Activated naive CD8-positive, alpha-beta T cell (primary cell): ENCODE data around the gene BST1.

Experiments used
- H3K27ac Mint-ChIP-seq: one replicate; pipeline ENCODE4 v1.8.0; 2021; ENCODE audit warnings: mixed read lengths
- H3K27me3 Mint-ChIP-seq: one replicate; pipeline ENCODE4 v1.8.0; 2021; ENCODE audit warnings: mixed read lengths
- H3K36me3 Mint-ChIP-seq: one replicate; pipeline ENCODE4 v1.8.0; 2021; ENCODE audit warnings: mixed read lengths
- H3K4me1 Mint-ChIP-seq: one replicate; pipeline ENCODE4 v1.8.0; 2021; ENCODE audit warnings: low read depth, mixed read lengths
- H3K4me3 Mint-ChIP-seq: one replicate; pipeline ENCODE4 v1.8.0; 2021; ENCODE audit warnings: mild to moderate bottlenecking, mixed read lengths
- H3K9me3 Mint-ChIP-seq: one replicate; pipeline ENCODE4 v1.8.0; 2021; ENCODE audit warnings: low read depth, mixed read lengths

BST1 gene

DNA sequence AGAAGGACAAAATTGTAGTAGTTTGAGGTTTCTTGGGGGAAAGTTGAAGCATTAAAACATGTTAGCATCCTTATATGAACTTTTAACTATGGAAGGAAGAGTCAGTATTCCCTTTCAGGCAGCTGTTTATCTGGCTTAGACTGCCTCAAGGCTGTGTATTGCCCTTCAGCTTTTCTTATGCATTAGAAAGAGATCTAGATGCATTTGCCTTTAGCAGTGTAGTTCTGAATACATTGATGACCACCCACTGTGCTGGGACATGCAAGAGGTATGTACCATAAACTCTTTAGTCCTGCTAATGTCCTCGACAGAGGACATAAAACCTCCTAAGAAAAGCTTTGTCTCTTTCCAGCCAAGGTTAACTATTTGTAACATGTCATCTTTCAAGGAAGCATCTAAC lies 18.4 kb upstream of the BST1 start:
- Mint-ChIP-seq H3K27ac (no peak overlapping the region), H3K4me3 (no peak overlapping the region), H3K9me3 (no peaks in the 10 kb centered on the region), H3K27me3 (no peaks in the 10 kb centered on the region), H3K36me3 (peaks cover 13% of the 10 kb centered on the region), H3K4me1 (peaks cover 36% of the 10 kb centered on the region)

DNA sequence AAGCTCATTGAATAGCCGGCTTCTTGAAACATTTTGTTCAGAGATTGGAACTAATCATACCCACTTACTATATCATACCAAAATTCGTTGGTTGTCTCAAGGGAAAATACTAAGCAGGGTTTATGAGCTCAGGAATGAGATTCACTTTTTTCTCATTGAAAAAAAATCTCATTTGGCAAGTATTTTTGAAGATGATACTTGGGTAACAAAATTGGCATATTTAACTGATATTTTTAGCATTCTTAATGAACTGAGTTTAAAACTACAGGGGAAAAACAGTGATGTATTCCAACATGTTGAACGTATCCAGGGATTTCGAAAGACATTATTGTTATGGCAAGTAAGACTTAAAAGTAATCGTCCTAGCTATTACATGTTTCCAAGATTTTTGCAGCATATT lies 14.8 kb upstream of the BST1 start:
- Mint-ChIP-seq H3K27me3 (no peaks in the 10 kb centered on the region), H3K4me3 (no peak overlapping the region), H3K36me3 (peaks cover 15% of the 10 kb centered on the region), H3K4me1 (peaks cover 21% of the 10 kb centered on the region), H3K9me3 (no peaks in the 10 kb centered on the region), H3K27ac (no peak overlapping the region)

DNA sequence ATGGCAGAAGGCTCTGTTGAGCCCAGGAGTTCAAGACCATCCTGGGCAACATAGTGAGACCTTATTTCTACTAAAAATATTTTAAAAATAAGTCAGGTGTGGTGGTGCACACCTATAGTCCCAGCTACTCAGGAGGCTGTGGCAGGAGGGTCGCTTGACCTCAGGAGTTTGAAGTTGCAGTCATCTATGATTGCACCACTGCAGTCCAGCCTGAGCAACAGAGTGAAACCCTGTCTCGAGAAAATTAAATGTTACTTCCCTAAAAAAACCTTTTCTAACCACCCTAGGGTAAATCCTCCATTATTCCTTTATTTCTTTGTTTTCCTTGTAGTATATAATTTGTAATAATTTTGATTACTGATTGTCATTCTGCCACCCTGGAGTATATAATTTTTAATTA lies 13.3 kb upstream of the BST1 start:
- no peak overlapping the region for H3K4me3 Mint-ChIP-seq
- no peaks in the 10 kb centered on the region for H3K27me3 Mint-ChIP-seq
- H3K36me3 Mint-ChIP-seq, result peaks cover 15% of the 10 kb centered on the region
- no peak overlapping the region for H3K27ac Mint-ChIP-seq
- H3K4me1 Mint-ChIP-seq, result peaks cover 9% of the 10 kb centered on the region
- no peaks in the 10 kb centered on the region for H3K9me3 Mint-ChIP-seq

DNA sequence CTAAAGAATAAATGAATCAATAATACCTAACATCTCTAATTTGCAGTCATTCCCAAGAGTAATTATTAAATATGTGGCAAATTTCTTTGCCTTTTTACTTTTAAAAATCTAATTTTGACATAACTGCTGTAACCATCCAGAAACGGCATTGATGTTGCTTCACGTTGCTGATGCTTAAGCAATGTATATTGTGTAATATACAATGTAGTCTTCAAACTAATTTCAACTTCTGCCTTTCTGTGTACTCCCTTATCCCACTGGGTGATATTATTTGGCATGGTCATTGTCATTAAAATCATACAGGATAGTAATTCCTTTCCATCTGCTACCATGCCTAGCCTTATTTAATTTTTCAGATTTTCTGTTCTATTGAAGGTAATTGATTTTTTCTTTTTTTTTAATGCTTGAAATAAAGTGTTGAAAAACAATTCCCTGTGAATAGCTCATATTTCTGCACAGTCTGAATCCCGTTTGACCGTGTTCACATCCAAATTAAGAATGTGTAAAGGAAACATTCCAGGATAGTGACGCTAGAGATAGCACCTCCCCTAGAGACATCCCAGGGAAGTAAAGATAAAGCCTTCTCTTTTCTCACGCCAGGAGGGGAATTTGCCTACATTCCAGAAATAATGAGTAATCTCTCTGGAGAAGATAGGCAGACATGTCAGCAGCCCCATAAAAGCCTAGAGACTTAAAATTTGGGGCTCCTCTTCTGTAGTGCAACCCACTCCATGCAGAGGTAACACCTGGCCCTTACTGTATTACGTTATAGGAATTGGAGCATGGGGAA lies 12.7 kb upstream of the BST1 start:
- Mint-ChIP-seq H3K36me3 (peaks cover 12% of the 10 kb centered on the region), H3K4me1 (peaks cover 2% of the 10 kb centered on the region), H3K27ac (no peak overlapping the region), H3K4me3 (no peak overlapping the region), H3K27me3 (no peaks in the 10 kb centered on the region), H3K9me3 (no peaks in the 10 kb centered on the region)

DNA sequence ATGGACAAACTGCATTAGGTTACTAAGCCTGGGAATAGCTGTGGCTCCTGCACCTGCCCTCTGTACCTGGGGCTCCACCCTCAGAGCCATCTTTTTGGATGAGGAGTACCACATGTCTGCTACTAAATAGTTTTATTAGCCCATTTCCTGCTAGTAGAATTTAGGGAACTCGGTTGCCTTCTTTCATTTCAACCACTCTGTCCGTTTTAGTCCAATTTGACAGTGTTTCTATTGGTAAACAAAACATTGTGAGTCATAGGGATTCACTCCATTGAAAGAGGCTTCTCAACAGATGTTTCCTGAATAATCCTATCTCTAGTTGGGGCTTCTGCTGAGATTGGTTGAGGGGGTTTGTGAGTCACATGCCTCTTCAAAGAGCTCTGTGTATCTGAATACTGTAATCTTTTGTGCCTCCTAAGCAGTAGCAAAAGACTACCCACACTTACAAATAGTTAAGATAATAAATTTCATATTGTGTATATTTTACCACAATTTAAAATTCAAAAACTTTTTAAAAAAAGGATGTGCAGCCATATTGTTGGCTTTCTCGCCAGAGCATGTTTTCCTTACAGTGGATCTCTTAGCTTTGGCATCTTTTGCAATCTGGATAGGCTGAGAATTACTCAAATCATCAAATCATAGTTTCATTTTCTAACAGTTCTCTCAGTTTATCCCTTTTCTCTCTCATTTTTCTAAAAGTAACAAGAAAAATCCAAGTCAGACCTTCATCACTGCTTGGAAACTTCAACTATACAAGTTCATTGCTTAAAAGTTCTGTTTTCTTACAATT lies 11.3 kb upstream of the BST1 start:
- Mint-ChIP-seq H3K4me1 (no peaks in the 10 kb centered on the region), H3K27ac (no peak overlapping the region), H3K27me3 (no peaks in the 10 kb centered on the region), H3K9me3 (no peaks in the 10 kb centered on the region), H3K36me3 (peaks cover 6% of the 10 kb centered on the region), H3K4me3 (no peak overlapping the region)

DNA sequence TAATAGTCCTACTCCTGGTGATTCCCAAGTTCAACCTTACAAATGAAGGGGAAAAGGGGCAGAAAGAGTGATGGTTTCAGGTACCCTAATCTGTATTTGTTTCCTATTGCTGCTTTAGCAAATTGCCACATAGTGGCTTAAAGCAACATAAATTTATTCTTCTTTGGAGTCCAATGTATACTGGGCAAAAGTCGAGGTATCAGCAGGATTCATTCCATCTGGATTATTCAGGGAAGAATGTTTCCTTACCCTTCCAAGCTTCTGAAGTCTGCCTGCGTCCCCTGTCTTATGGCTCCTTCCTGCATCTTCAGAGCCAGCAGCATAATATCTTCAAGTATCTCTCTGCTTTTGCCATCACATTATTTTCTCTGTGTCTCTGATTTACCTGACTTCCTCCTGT lies 10.3 kb upstream of the BST1 start:
- no peaks in the 10 kb centered on the region for H3K9me3 Mint-ChIP-seq
- H3K36me3 Mint-ChIP-seq, result peaks cover 6% of the 10 kb centered on the region
- H3K27ac Mint-ChIP-seq, result no peak overlapping the region
- peaks cover 5% of the 10 kb centered on the region for H3K4me1 Mint-ChIP-seq
- H3K4me3 Mint-ChIP-seq, result no peak overlapping the region
- H3K27me3 Mint-ChIP-seq, result peaks cover 3% of the 10 kb centered on the region

DNA sequence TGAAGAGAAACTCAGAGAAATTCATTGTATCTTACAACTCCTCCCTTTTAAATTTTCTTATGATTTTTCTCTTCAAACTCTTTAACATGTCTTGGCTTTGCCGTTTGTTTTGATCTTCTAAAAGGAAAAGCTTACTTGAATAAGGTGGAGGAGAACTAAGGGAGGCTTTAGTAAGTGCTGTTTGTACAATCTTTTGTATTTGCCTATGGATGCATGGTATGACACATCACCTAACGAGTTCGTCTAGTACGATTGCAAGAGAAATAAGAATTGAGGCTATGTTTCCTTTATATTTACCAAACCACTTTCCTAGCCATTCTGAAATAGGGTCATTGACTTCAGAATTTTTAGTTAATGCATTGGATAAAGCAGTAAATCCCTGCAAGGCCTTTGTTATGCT lies 8.4 kb upstream of the BST1 start:
- Mint-ChIP-seq H3K36me3 (peaks cover 2% of the 10 kb centered on the region), H3K9me3 (no peaks in the 10 kb centered on the region), H3K4me3 (no peak overlapping the region), H3K4me1 (peaks cover 5% of the 10 kb centered on the region), H3K27ac (no peak overlapping the region), H3K27me3 (peaks cover 7% of the 10 kb centered on the region)

DNA sequence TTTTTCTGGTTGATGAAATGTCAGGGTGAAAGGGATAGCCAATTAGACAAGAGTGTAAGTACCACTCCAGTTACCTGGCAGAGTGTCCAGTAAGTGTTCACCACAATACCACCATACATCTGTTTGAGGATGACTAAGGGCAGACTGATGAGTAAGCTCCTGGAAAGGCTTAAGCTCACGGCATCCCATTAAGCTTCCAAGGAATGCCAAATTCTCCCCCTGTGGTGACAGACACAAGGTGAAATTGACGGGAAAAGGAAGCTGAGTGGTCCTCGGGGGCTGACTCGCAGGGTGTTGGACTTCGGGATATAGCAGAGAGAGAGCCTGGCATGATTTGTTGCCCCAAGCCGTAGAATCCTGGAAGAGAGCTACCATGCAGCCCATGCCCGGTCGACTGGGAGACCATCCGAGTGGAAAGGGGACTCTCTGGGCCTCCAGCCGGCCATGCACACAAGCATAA lies 7.6 kb upstream of the BST1 start:
- no peaks in the 10 kb centered on the region for H3K9me3 Mint-ChIP-seq
- no peaks in the 10 kb centered on the region for H3K36me3 Mint-ChIP-seq
- H3K4me3 Mint-ChIP-seq, result no peak overlapping the region
- peaks cover 12% of the 10 kb centered on the region for H3K27me3 Mint-ChIP-seq
- H3K4me1 Mint-ChIP-seq, result peaks cover 5% of the 10 kb centered on the region
- no peak overlapping the region for H3K27ac Mint-ChIP-seq

DNA sequence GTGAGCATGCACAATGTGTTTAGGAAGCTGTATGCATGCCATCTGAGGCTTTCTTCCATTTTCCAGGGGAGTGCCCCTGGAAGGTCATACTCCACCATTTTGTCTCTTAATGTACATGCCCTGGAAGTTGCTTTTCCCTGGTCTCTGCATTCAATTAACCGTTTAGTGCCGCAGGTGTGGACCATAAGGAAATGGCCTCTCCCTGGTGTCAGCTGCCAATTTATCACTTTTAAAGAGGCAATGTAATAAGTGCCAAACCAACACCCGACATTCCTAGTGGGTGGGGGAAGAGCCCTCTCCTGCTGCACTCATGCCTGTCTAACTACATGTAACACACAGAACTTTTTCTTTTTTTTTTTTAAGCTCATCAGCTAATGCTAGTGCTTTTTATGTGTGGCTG lies 7.1 kb upstream of the BST1 start:
- peaks cover 12% of the 10 kb centered on the region for H3K27me3 Mint-ChIP-seq
- H3K36me3 Mint-ChIP-seq, result no peaks in the 10 kb centered on the region
- H3K9me3 Mint-ChIP-seq, result no peaks in the 10 kb centered on the region
- no peak overlapping the region for H3K27ac Mint-ChIP-seq
- H3K4me1 Mint-ChIP-seq, result peaks cover 5% of the 10 kb centered on the region
- H3K4me3 Mint-ChIP-seq, result no peak overlapping the region

DNA sequence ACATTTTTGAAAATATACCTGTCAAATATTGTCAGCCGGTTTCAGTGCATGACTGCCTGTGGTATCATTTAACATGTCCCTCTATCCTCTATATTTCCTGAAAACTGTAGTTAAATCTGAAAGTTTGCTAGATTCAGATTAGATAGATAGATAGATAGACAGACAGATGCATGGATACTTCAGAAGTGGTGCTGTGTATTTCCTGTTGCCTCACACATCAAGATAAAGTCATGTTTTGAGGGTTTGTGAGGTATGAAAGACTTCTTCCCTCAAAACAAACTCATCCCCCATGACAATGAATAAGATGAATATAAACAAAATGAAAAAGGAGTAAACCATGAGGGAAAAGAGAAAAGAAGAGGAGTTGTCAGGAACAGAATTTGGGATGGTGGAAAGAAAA lies 6.0 kb upstream of the BST1 start:
- Mint-ChIP-seq H3K27ac (no peak overlapping the region), H3K9me3 (no peaks in the 10 kb centered on the region), H3K4me1 (peaks cover 5% of the 10 kb centered on the region), H3K27me3 (peaks cover 12% of the 10 kb centered on the region), H3K36me3 (no peaks in the 10 kb centered on the region), H3K4me3 (no peak overlapping the region)

DNA sequence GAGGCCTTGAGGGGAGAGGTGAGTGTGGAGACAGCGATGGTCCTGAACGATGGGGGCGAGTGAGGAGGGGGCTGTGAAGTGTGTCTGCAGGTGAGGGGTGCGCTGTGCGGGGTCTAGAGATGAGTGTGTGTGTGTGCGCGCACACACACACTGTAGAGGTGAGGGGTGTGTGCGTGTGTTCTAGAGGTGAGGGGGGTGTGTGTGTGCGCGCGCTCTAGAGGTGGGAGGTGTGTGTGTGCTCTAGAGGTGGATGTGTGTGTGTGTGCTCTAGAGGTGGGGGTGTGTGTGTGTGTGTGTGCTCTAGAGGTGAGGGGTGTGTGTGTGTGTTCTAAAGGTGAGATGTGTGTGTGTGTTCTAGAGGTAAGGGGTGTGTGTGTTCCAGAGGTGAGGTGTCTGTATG lies 574 bp downstream of the BST1 start:
- Mint-ChIP-seq H3K4me1 (peaks cover 12% of the 10 kb centered on the region), H3K36me3 (no peaks in the 10 kb centered on the region), H3K27me3 (peaks cover 9% of the 10 kb centered on the region), H3K4me3 (peak overlapping the region; percentile 82), H3K27ac (no peak overlapping the region), H3K9me3 (no peaks in the 10 kb centered on the region)

DNA sequence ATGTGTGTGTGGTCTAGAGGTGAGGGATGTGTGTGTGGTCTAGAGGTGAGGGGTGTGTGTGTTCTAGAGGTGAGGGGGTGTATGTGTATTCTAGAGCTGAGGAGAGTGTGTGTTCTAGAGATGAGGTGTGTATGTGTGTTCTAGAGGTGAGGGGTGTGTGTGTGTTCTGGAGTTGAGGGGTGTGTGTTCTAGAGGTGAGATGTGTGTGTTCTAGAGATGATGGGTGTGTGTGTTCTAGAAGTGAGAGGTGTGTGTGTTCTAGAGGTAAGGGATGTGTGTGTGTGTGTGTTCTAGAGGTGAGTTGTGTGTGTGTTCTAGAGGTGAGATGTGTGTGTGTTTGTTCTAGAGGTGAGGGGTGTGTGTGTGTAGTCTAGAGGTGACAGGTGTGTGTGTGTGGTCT lies 1.3 kb downstream of the BST1 start:
- Mint-ChIP-seq H3K4me1 (peaks cover 12% of the 10 kb centered on the region), H3K27ac (no peak overlapping the region), H3K4me3 (peak overlapping the region; percentile 82), H3K9me3 (no peaks in the 10 kb centered on the region), H3K36me3 (no peaks in the 10 kb centered on the region), H3K27me3 (peaks cover 8% of the 10 kb centered on the region)

DNA sequence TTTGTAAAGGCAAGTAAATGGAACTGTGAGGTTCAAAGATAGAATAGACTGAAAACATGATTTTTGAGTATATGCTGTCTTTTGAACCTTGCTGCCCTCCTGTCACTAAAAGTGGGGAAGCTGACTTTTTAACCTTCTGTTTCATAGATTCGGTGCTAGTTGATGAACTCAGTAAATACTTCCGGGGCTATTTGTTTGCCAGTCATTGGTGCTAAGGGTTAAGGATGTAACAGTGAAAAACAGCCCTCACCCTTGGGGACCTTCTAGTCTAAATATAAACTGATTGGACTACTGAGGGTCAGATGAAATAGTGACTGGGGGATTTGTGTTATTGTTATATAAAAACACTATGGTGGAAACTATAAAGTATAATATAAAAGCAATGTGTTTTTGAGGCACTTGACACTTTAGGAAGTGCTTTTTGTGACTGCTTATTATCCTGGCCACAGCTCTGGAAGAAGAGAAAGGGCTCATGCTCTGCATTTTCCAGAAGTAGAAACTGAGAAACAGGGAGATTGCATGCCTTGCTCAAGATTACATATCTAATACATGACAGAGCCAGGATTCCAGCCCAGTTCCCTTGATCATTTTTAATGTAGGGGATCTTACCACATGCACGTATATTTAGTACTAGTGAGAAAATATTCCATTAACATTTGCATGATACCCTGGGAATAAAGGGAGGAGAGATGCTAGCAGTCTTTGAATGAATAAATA lies 3.9 kb downstream of the BST1 start:
- no peaks in the 10 kb centered on the region for H3K36me3 Mint-ChIP-seq
- H3K27me3 Mint-ChIP-seq, result no peaks in the 10 kb centered on the region
- H3K4me3 Mint-ChIP-seq, result no peak overlapping the region
- H3K27ac Mint-ChIP-seq, result no peak overlapping the region
- no peaks in the 10 kb centered on the region for H3K9me3 Mint-ChIP-seq
- peaks cover 12% of the 10 kb centered on the region for H3K4me1 Mint-ChIP-seq

DNA sequence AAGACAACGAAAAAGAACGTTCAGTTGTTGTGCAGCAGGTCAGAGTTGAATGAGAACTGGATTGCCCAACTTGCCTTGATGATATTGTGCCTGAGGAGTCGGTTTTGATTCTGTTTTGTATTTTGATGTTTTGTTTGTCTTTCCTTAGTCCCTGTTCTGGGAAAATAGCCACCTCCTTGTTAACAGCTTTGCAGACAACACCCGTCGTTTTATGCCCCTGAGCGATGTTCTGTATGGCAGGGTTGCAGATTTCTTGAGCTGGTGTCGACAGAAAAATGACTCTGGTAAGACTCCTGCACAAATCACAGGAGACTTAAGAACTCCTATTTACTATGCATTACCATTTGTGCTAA lies 4.5 kb downstream of the BST1 start:
- no peak overlapping the region for H3K27ac Mint-ChIP-seq

DNA sequence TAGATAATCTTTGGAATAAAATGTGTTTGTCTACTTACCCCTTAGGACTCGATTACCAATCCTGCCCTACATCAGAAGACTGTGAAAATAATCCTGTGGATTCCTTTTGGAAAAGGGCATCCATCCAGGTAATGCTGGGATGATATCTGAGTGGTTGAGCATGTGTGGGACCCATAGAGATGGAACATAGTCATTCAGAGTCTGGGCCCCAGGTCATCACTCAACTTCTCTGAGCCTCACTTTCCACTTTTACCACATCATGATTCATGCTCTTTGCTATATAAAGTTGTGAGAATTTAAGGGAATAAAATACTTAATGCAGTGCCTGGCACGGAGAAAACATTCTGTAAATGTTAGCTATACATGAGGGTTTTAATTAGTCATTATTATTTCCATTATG lies 8.9 kb downstream of the BST1 start:
- Mint-ChIP-seq H3K27me3 (no peaks in the 10 kb centered on the region), H3K4me3 (no peak overlapping the region), H3K9me3 (no peaks in the 10 kb centered on the region), H3K27ac (no peak overlapping the region), H3K36me3 (peaks cover 2% of the 10 kb centered on the region), H3K4me1 (no peaks in the 10 kb centered on the region)

More for the DNA sequence above, 4.5 kb downstream of the BST1 start:
- H3K27me3 Mint-ChIP-seq, result no peaks in the 10 kb centered on the region
- no peaks in the 10 kb centered on the region for H3K36me3 Mint-ChIP-seq
- H3K4me1 Mint-ChIP-seq, result peaks cover 8% of the 10 kb centered on the region
- H3K4me3 Mint-ChIP-seq, result no peak overlapping the region
- no peaks in the 10 kb centered on the region for H3K9me3 Mint-ChIP-seq
